T-cell (primary cell): Measurements from ENCODE around the gene DSC1. TPM values are rescaled to one million over a fixed set of nuclear protein-coding genes. Genes with fewer than 3 reads are reported as not detected.

ENCODE experiments used
- ATAC-seq, 4 experiments: fragments of 200-7000 bp in 3 of 4; fragments of 150-1000 bp in 1 of 4; cut with Tn5 transposase; replicated peaks in 1 of 4; 1 replicate in 3 of 4; 2 replicates in 1 of 4; pipeline ENCODE4 v1.10.0; 2021; ENCODE audit warnings: moderate library complexity in 3 of 4, mild to moderate bottlenecking in 2 of 4, moderate number of reproducible peaks in 1 of 4
- CTCF ChIA-PET, 2 donors: fragments of 300-600 bp; sonication (Branson Sonifier 250); formaldehyde crosslinking; loops; one replicate each; lab custom pipeline; 2022; ENCODE audit warnings: antibody characterized with exemption in 2 of 2; lab: Charles Lee
- POLR2A ChIA-PET, 2 donors: fragments of 300-600 bp; sonication (Branson Sonifier 250); formaldehyde crosslinking; loops; one replicate each; lab custom pipeline; 2022; ENCODE audit warnings: antibody characterized with exemption in 2 of 2; lab: Charles Lee
- DNase-seq, 35 experiments: peaks; one replicate each; pipeline versions ENCODE4 v3.0.0 to v3.0.0-alpha.2; 2013 to 2023
- H3K27ac ChIP-seq: one replicate; pipeline ENCODE4 v1.5.1; 2013; ENCODE audit warnings: low read length
- H3K27me3 ChIP-seq, 2 experiments: replicated peaks in 1 of 2; 1 replicate in 1 of 2; 2 replicates in 1 of 2; pipeline versions ENCODE4 v1.6.1 to v1.7.0; 2013; ENCODE audit warnings: low read length in 1 of 2, mixed read lengths in 1 of 2; ENCODE audit not compliant: control insufficient read depth in 2 of 2, insufficient read depth in 2 of 2; ENCODE audit errors: extremely low read depth in 1 of 2
- H3K36me3 ChIP-seq, 2 donors: 1 replicate in 1 of 2; 2 replicates in 1 of 2; pipeline versions ENCODE4 v1.6.1 to v1.7.0; 2013; ENCODE audit warnings: low read length in 1 of 2; ENCODE audit not compliant: control insufficient read depth in 2 of 2, insufficient read depth in 1 of 2; ENCODE audit errors: extremely low read depth in 1 of 2
- H3K4me1 ChIP-seq, 2 experiments: 1 replicate in 1 of 2; 2 replicates in 1 of 2; pipeline versions ENCODE4 v1.6.1 to v1.7.0; 2013; ENCODE audit warnings: low read length in 2 of 2, mixed read lengths in 1 of 2; ENCODE audit not compliant: insufficient read depth in 2 of 2, control insufficient read depth in 1 of 2; ENCODE audit errors: extremely low read depth in 1 of 2
- H3K4me3 ChIP-seq, 2 donors: 1 replicate in 1 of 2; 2 replicates in 1 of 2; pipeline versions ENCODE4 v1.5.1 to v1.7.0; 2013; ENCODE audit warnings: mild to moderate bottlenecking in 2 of 2, low read length in 1 of 2, moderate library complexity in 1 of 2; ENCODE audit not compliant: control insufficient read depth in 1 of 2; ENCODE audit errors: extremely low read depth in 1 of 2
- H3K9me3 ChIP-seq: 2 replicates; pipeline ENCODE4 v1.7.0; 2013
- H3K27ac Mint-ChIP-seq, 2 donors: one replicate each; pipeline ENCODE4 v1.8.0; 2020 to 2021; ENCODE audit warnings: mild to moderate bottlenecking in 2 of 2, mixed read lengths in 2 of 2
- H3K27me3 Mint-ChIP-seq, 2 donors: one replicate each; pipeline ENCODE4 v1.8.0; 2021 to 2022; ENCODE audit warnings: mixed read lengths in 2 of 2
- H3K36me3 Mint-ChIP-seq: one replicate; pipeline ENCODE4 v1.8.0; 2021; ENCODE audit warnings: mixed read lengths
- H3K4me1 Mint-ChIP-seq, 3 donors: one replicate each; pipeline ENCODE4 v1.8.0; 2020 to 2022; ENCODE audit warnings: mixed read lengths in 3 of 3, mild to moderate bottlenecking in 1 of 3
- H3K4me3 Mint-ChIP-seq, 3 donors: one replicate each; pipeline ENCODE4 v1.8.0; 2020 to 2022; ENCODE audit warnings: mild to moderate bottlenecking in 3 of 3, mixed read lengths in 3 of 3, moderate library complexity in 3 of 3
- H3K9me3 Mint-ChIP-seq, 3 donors: one replicate each; pipeline ENCODE4 v1.8.0; 2020 to 2022; ENCODE audit warnings: mixed read lengths in 3 of 3
- WGBS: methylation state at CpG from one replicate; pipeline ENCODE4 v1.1.5; 2013; ENCODE audit warnings: missing lambda C conversion rate; ENCODE audit not compliant: insufficient coverage; 5-methylcytosine and 5-hydroxymethylcytosine counted together
- total RNA-seq, 35 experiments: library from RNA in 6 of 35; stranded (reverse) in 6 of 35; fragments of 120-200 nt in 1 of 35; gene quantifications; one replicate each; pipeline versions ENCODE4 v1.2.1 to v1.2.4 and lab custom pipeline; 2013 to 2026

DSC1 gene
- total RNA-seq, 5 donors from 2014 or later (not counting 1 experiment from before 2014, with no cell fraction given) = 1.5 to 5.9 (median 2.2) TPM

DNA sequence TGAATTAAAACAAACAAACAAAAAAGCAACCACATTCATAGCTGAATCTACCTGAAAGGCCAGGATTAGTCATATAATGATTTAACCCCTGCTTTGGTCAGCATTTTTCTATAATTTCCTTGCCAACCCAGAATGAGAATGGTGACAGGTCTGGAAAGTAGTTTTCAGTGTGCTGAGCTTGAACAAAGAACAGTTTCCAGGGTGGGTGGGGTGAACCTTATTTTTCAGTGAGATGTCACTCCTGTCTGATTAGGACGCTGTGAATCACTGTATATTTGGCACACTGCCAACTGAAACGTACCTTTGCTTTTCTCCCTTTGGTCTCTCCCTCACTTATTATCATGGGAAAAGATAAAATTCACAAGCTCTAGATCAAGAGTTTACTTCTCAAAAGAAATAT is 35.0 kb upstream of the DSC1 start:
- POLR2A ChIA-PET = no interaction called here
- ATAC-seq (no peak), DNase-seq (no peak)
- H3K4me1 Mint-ChIP-seq = no peaks in the 10 kb centered on the region
- Histone ChIP-seq H3K36me3 (no peaks in the 10 kb centered on the region), H3K27ac (no peak overlapping the region), H3K4me3 (no peak overlapping the region), H3K27me3 (no peaks in the 10 kb centered on the region), H3K4me1 (no peaks in the 10 kb centered on the region), H3K9me3 (no peaks in the 10 kb centered on the region)
- H3K36me3 Mint-ChIP-seq = peaks cover 2% of the 10 kb centered on the region
- no peaks in the 10 kb centered on the region for H3K27me3 Mint-ChIP-seq
- peaks cover 0 to 19% (median 10%) of the 10 kb centered on the region in 3 donors for H3K9me3 Mint-ChIP-seq
- 13% methylated on average over 1 of the region's 2 CpGs for WGBS
- no peak overlapping the region for H3K27ac Mint-ChIP-seq
- CTCF ChIA-PET = no interaction called here
- H3K4me3 Mint-ChIP-seq = no peak overlapping the region

DNA sequence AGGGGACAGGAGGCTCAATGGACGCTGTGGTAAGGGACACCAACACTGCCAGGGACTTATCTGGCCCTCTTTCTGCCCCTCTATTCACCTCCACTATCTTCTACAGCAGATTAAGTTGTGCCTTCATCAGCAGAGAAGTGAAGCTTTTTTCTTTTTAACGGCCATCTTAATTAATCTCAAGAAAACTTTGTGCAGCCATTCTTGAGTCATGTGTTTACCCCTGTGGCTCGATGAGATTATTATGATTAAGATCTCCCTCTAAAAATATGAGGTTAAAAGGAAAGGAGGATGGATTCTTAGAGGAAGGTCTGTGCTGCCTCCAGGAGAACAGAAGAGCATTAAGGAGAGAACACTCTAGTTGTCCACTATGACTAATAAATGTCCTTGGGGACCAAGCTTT is 32.4 kb upstream of the DSC1 start:
- no peak overlapping the region for H3K4me3 Mint-ChIP-seq
- ChIA-PET CTCF (no interaction called here), POLR2A (no interaction called here)
- Histone ChIP-seq H3K36me3 (no peaks in the 10 kb centered on the region), H3K9me3 (no peaks in the 10 kb centered on the region), H3K4me3 (no peak overlapping the region), H3K27me3 (no peaks in the 10 kb centered on the region), H3K27ac (no peak overlapping the region), H3K4me1 (no peaks in the 10 kb centered on the region)
- H3K36me3 Mint-ChIP-seq = peaks cover 2% of the 10 kb centered on the region
- no peaks in the 10 kb centered on the region for H3K27me3 Mint-ChIP-seq
- H3K9me3 Mint-ChIP-seq = peaks cover 4 to 19% (median 9%) of the 10 kb centered on the region in 3 donors
- ATAC-seq (no peak), DNase-seq (no peak)
- no peak overlapping the region for H3K27ac Mint-ChIP-seq
- 83% methylated on average over 2 of the region's 3 CpGs for WGBS
- no peaks in the 10 kb centered on the region for H3K4me1 Mint-ChIP-seq

DNA sequence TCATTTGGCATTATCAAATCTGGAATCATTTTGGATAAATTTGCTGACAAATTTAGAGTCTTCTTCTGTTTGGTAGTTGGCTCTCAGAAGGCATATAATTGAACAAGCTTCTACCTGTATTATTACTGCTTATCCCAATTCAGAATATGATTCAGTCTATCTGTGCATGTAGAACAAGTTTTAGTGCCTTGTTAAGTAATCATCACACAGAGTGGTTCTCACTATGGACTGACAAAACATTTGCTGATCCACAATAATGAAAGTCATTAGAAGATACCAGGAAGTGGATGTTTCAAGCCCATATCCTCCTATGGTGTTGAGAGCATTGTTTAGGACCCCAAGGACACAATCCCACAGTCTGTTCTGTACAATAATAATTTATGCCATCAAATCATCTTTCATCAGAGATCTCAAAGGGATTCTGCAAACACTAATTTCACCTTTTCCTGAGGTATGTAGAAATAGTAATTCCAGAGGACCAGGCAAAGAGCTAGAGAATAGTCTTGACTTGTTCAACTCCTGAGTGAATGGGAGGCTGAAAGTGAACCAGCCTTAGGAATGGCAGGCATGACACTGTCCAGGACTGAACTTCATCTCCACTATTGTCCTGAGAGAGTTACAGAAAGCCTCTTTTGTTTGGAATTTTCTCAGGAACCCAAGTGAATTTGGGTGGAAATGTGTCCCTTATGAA is 29.6 kb upstream of the DSC1 start:
- peaks cover 2% of the 10 kb centered on the region for H3K36me3 Mint-ChIP-seq
- Histone ChIP-seq H3K9me3 (no peaks in the 10 kb centered on the region), H3K4me1 (no peaks in the 10 kb centered on the region), H3K4me3 (no peak overlapping the region), H3K36me3 (no peaks in the 10 kb centered on the region), H3K27me3 (no peaks in the 10 kb centered on the region), H3K27ac (no peak overlapping the region)
- H3K4me3 Mint-ChIP-seq = no peak overlapping the region
- no peak for DNase-seq
- ChIA-PET CTCF (no interaction called here), POLR2A (no interaction called here)
- H3K27me3 Mint-ChIP-seq = no peaks in the 10 kb centered on the region
- peaks cover 4 to 19% (median 15%) of the 10 kb centered on the region in 3 donors for H3K9me3 Mint-ChIP-seq
- ATAC-seq = no peak
- H3K27ac Mint-ChIP-seq = no peak overlapping the region
- H3K4me1 Mint-ChIP-seq = no peaks in the 10 kb centered on the region

DNA sequence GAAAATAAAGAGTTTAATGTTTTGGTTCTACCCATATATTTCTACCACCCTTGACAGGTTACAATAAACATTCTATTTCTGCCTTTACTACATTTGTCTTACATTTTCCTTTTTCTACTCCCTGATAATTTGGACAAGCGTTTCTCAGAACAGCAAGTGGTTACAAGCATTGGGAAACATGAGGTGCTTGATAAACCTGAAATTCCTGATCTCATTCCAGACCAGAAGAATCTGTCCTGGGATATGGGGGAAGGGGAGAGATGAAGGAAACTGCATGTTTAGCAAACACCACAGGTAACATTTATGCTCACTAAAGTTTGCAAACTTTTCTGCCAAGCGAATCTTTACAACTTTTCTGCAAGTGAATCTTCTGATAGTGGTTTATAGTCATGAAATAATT is 28.3 kb upstream of the DSC1 start:
- H3K4me1 ChIP-seq = no peaks in the 10 kb centered on the region
- H3K27ac Mint-ChIP-seq = no peak overlapping the region
- H3K4me1 Mint-ChIP-seq = no peaks in the 10 kb centered on the region
- no peaks in the 10 kb centered on the region for H3K27me3 ChIP-seq
- H3K9me3 Mint-ChIP-seq = peaks cover 9 to 20% (median 19%) of the 10 kb centered on the region in 3 donors
- H3K4me3 ChIP-seq = no peak overlapping the region
- no peaks in the 10 kb centered on the region for H3K36me3 ChIP-seq
- ChIA-PET CTCF (no interaction called here), POLR2A (no interaction called here)
- H3K9me3 ChIP-seq = no peaks in the 10 kb centered on the region
- peaks cover 2% of the 10 kb centered on the region for H3K36me3 Mint-ChIP-seq
- no peak for ATAC-seq
- no peak for DNase-seq
- H3K4me3 Mint-ChIP-seq = no peak overlapping the region
- no CpG with 5 or more reads among the region's 2 CpGs for WGBS
- no peak overlapping the region for H3K27ac ChIP-seq
- H3K27me3 Mint-ChIP-seq = no peaks in the 10 kb centered on the region

DNA sequence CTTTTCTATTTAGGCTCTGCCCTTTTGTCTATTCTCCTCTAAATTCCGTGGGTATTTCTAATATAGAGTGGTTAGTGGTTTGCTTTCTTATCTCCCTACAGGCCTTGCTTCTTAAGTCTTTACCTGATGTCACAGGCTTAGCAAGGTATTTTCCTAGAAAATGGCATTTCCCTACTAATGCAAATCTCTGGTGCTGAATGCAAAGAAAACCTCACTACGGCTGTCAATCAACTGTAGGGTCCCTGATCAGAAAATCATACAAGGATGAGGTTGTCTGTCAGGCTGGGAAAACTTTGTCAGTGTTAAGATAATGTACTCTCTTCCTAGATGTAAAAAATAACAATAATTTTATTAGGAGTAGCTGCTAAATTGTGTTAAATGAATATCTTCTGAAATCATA is 27.1 kb upstream of the DSC1 start:
- Histone ChIP-seq H3K27ac (no peak overlapping the region), H3K36me3 (no peaks in the 10 kb centered on the region), H3K9me3 (no peaks in the 10 kb centered on the region), H3K4me3 (no peak overlapping the region), H3K4me1 (no peaks in the 10 kb centered on the region), H3K27me3 (no peaks in the 10 kb centered on the region)
- H3K27me3 Mint-ChIP-seq = no peaks in the 10 kb centered on the region
- ATAC-seq (no peak), DNase-seq (no peak)
- no peak overlapping the region for H3K27ac Mint-ChIP-seq
- CTCF ChIA-PET = no interaction called here
- H3K4me1 Mint-ChIP-seq = no peaks in the 10 kb centered on the region
- no peak overlapping the region for H3K4me3 Mint-ChIP-seq
- POLR2A ChIA-PET = no interaction called here
- peaks cover 12 to 23% (median 12%) of the 10 kb centered on the region in 3 donors for H3K9me3 Mint-ChIP-seq
- WGBS = no CpG with 5 or more reads among the region's 2 CpGs
- H3K36me3 Mint-ChIP-seq = no peaks in the 10 kb centered on the region

DNA sequence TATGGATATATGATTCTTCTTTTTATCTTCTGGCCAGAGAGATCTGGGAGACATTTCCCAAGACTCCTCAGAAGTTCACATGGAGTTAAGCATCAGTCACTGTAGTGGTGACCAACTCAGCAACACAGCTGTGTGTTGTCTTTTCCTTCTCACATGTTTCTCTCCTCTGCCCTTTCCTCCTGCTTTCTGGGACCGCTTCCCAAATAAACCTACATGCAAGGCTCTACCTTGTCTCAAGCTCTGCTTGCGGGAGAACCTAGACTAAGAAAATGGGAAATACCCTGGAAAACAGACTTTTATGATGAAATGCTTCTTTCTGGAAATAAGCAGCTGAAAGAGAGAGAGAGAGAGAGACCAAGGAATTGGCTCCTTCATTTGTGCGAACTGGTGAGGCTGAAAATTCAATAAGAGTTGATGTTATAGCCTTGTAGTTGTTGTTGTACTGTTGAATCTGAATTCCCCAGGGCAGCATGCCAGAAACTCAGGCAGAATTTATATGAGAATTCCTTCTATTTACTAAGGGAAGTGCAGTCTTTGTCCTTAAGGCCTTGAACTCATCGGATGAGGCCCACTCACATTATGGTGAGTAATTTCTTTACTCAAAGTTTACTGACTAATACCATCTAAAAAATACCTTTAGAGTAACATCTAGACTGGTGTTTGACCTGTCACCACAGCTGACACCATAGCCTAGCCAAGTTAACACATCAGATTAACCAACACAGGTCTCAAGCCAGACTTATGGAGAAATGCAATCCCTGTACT is 22.7 kb upstream of the DSC1 start:
- no peaks in the 10 kb centered on the region for H3K9me3 ChIP-seq
- H3K4me3 ChIP-seq = no peak overlapping the region
- H3K4me1 ChIP-seq = no peaks in the 10 kb centered on the region
- Mint-ChIP-seq H3K4me3 (no peak overlapping the region), H3K27ac (no peak overlapping the region), H3K4me1 (no peaks in the 10 kb centered on the region), H3K9me3 (peaks cover 14 to 24% (median 15%) of the 10 kb centered on the region in 3 donors), H3K36me3 (no peaks in the 10 kb centered on the region), H3K27me3 (no peaks in the 10 kb centered on the region)
- H3K36me3 ChIP-seq = no peaks in the 10 kb centered on the region
- no peak for ATAC-seq
- no peaks in the 10 kb centered on the region for H3K27me3 ChIP-seq
- POLR2A ChIA-PET = no interaction called here
- DNase-seq = no peak
- CTCF ChIA-PET = no interaction called here
- 67% methylated on average over 2 of the region's 4 CpGs for WGBS
- H3K27ac ChIP-seq = no peak overlapping the region
